Gastrocnemius medialis (tissue), 4 donors: Measurements from ENCODE around the gene GRM8.

Experiments used
- POLR2A ChIP-seq, 2 donors: fragments of 450-650 bp; IDR thresholded peaks; one replicate each; pipeline ENCODE4 v1.6.1; 2017; ENCODE audit warnings: antibody characterized with exemption in 2 of 2, mild to moderate bottlenecking in 2 of 2, moderate library complexity in 2 of 2
- TF ChIP-seq, protein P1 (sequence below), 5 experiments: fragments of 450-650 bp in 3 of 5; fragments of 200-600 bp in 2 of 5; sonication (generic) in 2 of 5; IDR thresholded peaks in 4 of 5; conservative IDR thresholded peaks in 1 of 5; 1 replicate in 4 of 5; 2 replicates in 1 of 5; pipeline ENCODE4 v1.5.1; 2016 to 2019; ENCODE audit warnings: antibody characterized with exemption in 5 of 5, mild to moderate bottlenecking in 3 of 5, moderate library complexity in 3 of 5

GRCh38 chr7:126768836-126769235 is 483.9 kb downstream of the GRM8 start:
- TF ChIP-seq, protein P1, sequence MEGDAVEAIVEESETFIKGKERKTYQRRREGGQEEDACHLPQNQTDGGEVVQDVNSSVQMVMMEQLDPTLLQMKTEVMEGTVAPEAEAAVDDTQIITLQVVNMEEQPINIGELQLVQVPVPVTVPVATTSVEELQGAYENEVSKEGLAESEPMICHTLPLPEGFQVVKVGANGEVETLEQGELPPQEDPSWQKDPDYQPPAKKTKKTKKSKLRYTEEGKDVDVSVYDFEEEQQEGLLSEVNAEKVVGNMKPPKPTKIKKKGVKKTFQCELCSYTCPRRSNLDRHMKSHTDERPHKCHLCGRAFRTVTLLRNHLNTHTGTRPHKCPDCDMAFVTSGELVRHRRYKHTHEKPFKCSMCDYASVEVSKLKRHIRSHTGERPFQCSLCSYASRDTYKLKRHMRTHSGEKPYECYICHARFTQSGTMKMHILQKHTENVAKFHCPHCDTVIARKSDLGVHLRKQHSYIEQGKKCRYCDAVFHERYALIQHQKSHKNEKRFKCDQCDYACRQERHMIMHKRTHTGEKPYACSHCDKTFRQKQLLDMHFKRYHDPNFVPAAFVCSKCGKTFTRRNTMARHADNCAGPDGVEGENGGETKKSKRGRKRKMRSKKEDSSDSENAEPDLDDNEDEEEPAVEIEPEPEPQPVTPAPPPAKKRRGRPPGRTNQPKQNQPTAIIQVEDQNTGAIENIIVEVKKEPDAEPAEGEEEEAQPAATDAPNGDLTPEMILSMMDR (IDR thresholded peaks at IDR 0.05 in 4 of 5, conservative IDR thresholded peaks at IDR 0.05 in 1 of 5) = no peak
- TF ChIP-seq POLR2A (IDR thresholded peaks at IDR 0.05) = no peak
